Subcutaneous abdominal adipose tissue (tissue), 5 donors: ENCODE data around the gene RFTN1.

Source experiments
- H3K27ac ChIP-seq: one replicate; pipeline ENCODE4 v1.7.0; 2013; ENCODE audit warnings: low read depth, mild to moderate bottlenecking, inconsistent platforms, low read length, moderate library complexity
- H3K27me3 ChIP-seq, 5 donors: one replicate each; pipeline ENCODE4 v1.7.0; 2013; ENCODE audit warnings: low read length in 5 of 5, inconsistent platforms in 1 of 5; ENCODE audit not compliant: control insufficient read depth in 5 of 5, insufficient read depth in 4 of 5
- H3K36me3 ChIP-seq, 5 donors: one replicate each; pipeline ENCODE4 v1.7.0; 2013; ENCODE audit warnings: low read length in 5 of 5; ENCODE audit not compliant: control insufficient read depth in 5 of 5, insufficient read depth in 5 of 5
- H3K4me1 ChIP-seq, 5 donors: one replicate each; pipeline ENCODE4 v1.7.0; 2013; ENCODE audit warnings: low read length in 5 of 5, mild to moderate bottlenecking in 3 of 5, moderate library complexity in 1 of 5; ENCODE audit not compliant: control insufficient read depth in 5 of 5, insufficient read depth in 5 of 5
- H3K4me3 ChIP-seq, 5 donors: one replicate each; pipeline ENCODE4 v1.7.0; 2013; ENCODE audit warnings: low read length in 5 of 5, low read depth in 1 of 5
- H3K9ac ChIP-seq, 5 donors: one replicate each; pipeline ENCODE4 v1.7.0; 2013; ENCODE audit warnings: low read length in 5 of 5, mild to moderate bottlenecking in 4 of 5, moderate library complexity in 3 of 5
- H3K9me3 ChIP-seq, 5 donors: one replicate each; pipeline ENCODE4 v1.7.0; 2013; ENCODE audit warnings: low read length in 5 of 5; ENCODE audit not compliant: control insufficient read depth in 5 of 5
- donor health status: healthy.
- donor health status: healthy.
- donor health status: healthy.
- donor health status: healthy.
- donor health status: healthy.

The RFTN1 gene

GRCh38 chr3:16429086-16429485 lies 84.4 kb downstream of the RFTN1 start:
- Histone ChIP-seq H3K36me3 (peaks cover 6 to 29% (median 20%) of the 10 kb centered on the region in 5 donors), H3K4me1 (peaks cover 7 to 25% (median 11%) of the 10 kb centered on the region in 5 donors), H3K4me3 (no peak overlapping the region), H3K27me3 (no peaks in the 10 kb centered on the region), H3K27ac (peak overlapping the region; percentile 52), H3K9me3 (no peaks in the 10 kb centered on the region), H3K9ac (no peak overlapping the region)

GRCh38 chr3:16428612-16429011 lies 84.9 kb downstream of the RFTN1 start:
- H3K27ac ChIP-seq: peak overlapping the region; percentile 52

DNA sequence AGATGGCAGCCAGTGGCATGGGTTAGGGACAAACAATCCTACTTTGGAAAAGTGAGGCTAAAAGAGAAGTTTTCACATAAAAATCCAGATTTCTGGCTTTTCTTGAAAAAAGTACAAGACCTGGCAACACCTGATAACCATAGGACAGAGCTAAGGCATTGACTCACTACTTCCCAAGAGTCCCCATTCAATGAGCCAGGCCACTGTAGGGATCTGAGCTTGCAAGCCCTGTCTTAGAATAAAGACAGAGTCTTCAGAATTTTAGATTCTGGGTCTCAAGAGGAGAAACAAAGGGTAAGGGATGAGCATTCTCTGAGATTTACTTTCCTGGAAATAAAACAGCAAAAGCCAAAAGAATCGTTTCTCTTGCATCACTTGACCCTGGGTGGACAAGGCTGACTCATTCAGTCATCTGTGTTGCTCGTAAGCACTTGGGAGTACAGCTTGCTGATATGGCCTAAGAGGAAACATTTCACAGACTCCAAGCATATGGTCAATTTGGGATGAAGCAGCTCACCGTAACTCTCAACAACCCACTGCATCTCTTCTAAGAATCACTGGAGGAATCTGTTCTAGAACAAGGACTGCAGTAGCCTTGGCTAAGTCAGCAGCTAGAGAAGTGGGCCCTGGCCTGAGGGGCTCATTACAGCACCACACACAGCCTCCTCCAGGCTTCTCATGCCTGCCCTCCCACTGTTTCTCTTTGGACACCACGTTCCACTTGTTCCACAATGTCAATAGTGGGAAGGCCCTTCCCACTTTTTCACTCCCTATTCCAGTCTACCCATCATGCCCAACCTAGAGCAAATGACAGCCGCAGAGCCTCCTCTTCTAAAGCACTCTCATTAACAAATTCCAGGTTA lies 86.2 kb downstream of the RFTN1 start:
- peaks cover 7 to 25% (median 11%) of the 10 kb centered on the region in 5 donors for H3K4me1 ChIP-seq
- H3K9ac ChIP-seq: peak overlapping the region in 2 of 5 donors; percentile 12 to 16
- H3K27ac ChIP-seq: peak overlapping the region; percentile 84

More at GRCh38 chr3:16428612-16429011, 84.9 kb downstream of the RFTN1 start:
- H3K4me1 ChIP-seq: peaks cover 7 to 25% (median 11%) of the 10 kb centered on the region in 5 donors
- H3K9ac ChIP-seq: no peak overlapping the region
- no peaks in the 10 kb centered on the region for H3K27me3 ChIP-seq
- no peak overlapping the region for H3K4me3 ChIP-seq
- no peaks in the 10 kb centered on the region for H3K9me3 ChIP-seq
- peaks cover 6 to 28% (median 20%) of the 10 kb centered on the region in 5 donors for H3K36me3 ChIP-seq

GRCh38 chr3:16426665-16427064 lies 86.8 kb downstream of the RFTN1 start:
- H3K9me3 ChIP-seq: no peaks in the 10 kb centered on the region
- peak overlapping the region; percentile 84 for H3K27ac ChIP-seq
- H3K27me3 ChIP-seq: no peaks in the 10 kb centered on the region
- H3K4me1 ChIP-seq: peaks cover 7 to 25% (median 11%) of the 10 kb centered on the region in 5 donors
- H3K4me3 ChIP-seq: no peak overlapping the region
- peaks cover 0 to 11% (median 5%) of the 10 kb centered on the region in 5 donors for H3K36me3 ChIP-seq
- H3K9ac ChIP-seq: peak overlapping the region in 1 of 5 donors; percentile 16

More for the DNA sequence above, 86.2 kb downstream of the RFTN1 start:
- Histone ChIP-seq H3K27me3 (no peaks in the 10 kb centered on the region), H3K4me3 (no peak overlapping the region), H3K36me3 (peaks cover 0 to 18% (median 12%) of the 10 kb centered on the region in 5 donors), H3K9me3 (no peaks in the 10 kb centered on the region)

GRCh38 chr3:16426029-16426400 lies 87.5 kb downstream of the RFTN1 start:
- Histone ChIP-seq H3K4me3 (no peak overlapping the region), H3K27ac (peak overlapping the region; percentile 84), H3K36me3 (peaks cover 0 to 4% (median 1%) of the 10 kb centered on the region in 5 donors), H3K27me3 (no peaks in the 10 kb centered on the region), H3K9ac (peak overlapping the region in 1 of 5 donors; percentile 16), H3K9me3 (no peaks in the 10 kb centered on the region), H3K4me1 (peaks cover 7 to 20% (median 11%) of the 10 kb centered on the region in 5 donors)

DNA sequence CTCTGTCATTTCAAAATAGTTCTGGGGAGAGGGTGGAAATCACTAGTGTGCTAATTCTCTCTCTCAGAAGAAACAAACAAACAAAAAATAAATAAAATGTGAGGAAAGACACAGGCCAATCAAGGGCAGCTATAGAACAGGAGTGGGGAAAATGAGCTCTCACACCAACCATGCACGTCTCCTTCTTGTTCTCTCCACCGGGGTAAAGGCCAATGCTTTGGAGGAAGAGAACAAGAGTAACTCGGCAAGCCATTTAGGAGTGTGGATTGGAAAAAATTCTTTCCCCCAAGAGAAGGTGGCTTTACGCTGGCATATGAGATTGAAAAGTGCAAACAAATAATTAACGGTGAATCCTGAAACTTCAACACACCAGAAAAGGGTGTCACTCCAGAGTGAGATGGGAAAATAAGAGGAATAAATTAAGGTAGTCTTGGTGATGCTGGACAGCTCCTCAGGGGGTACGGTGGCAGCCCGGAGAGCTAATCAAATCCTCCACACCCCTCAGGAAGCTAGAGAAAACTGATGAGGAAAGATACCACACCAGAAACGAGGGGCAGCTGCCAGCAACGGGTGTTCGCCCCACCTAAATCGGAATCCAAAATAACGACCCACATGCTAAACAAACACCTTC lies 88.0 kb downstream of the RFTN1 start:
- peak overlapping the region; percentile 84 for H3K27ac ChIP-seq
- H3K4me1 ChIP-seq: peaks cover 7 to 15% (median 10%) of the 10 kb centered on the region in 5 donors
- no peaks in the 10 kb centered on the region for H3K27me3 ChIP-seq

GRCh38 chr3:16423947-16424673 lies 89.4 kb downstream of the RFTN1 start:
- Histone ChIP-seq H3K27me3 (no peaks in the 10 kb centered on the region), H3K27ac (no peak overlapping the region), H3K9me3 (no peaks in the 10 kb centered on the region), H3K36me3 (no peaks in the 10 kb centered on the region), H3K4me3 (no peak overlapping the region), H3K9ac (no peak overlapping the region), H3K4me1 (peaks cover 10 to 29% (median 22%) of the 10 kb centered on the region in 5 donors)

More for the DNA sequence above, 88.0 kb downstream of the RFTN1 start:
- Histone ChIP-seq H3K9me3 (no peaks in the 10 kb centered on the region), H3K36me3 (no peaks in the 10 kb centered on the region), H3K4me3 (no peak overlapping the region), H3K9ac (no peak overlapping the region)

DNA sequence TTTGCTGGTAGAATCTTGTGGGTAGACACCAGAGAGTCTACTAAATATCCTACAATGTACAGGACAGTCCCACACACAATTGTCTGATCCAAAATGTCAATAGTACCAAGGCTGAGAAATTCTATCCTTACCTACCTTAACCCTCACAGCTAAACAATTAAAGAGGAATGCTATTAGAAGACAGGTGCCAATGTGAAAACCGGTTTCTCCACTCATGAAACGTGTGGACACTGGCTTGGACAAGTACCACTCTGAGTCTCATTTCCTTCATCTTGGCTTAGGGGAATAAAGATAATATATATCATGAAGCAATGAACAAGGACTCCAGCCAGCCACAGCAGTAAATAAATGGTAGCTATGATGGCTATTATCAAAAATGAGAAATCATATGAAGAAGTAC lies 90.2 kb downstream of the RFTN1 start:
- Histone ChIP-seq H3K9ac (no peak overlapping the region), H3K27ac (no peak overlapping the region), H3K36me3 (no peaks in the 10 kb centered on the region), H3K4me3 (no peak overlapping the region), H3K9me3 (no peaks in the 10 kb centered on the region), H3K4me1 (peaks cover 10 to 36% (median 30%) of the 10 kb centered on the region in 5 donors), H3K27me3 (no peaks in the 10 kb centered on the region)

DNA sequence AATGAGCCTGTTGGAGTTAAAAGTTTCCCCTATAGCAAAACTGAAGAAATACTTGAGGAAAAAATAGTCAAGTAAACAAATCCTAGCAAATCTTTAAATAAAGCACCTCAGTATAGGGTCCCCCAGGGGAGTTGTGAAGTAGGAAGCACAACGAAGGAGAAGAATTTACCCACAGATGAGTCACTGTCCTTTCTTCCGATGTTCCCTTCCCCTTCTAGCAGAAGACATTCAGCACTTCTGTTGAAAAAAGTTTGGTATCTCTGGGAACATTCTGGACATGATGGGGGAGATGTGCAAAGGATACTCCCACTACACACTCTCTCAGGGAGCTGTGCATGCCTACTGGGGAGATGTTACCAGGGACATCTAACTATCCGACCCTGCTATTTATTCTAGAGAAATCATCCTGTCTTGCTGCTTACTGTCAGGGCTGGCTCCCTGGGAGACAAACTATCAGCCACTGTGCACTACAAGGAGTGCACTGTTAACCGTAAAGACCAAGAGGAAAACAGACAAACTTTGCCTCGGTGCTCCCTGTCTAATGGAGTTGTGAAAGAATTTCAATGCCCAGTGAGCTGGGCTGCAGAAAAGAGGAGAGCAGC lies 93.8 kb downstream of the RFTN1 start:
- Histone ChIP-seq H3K4me1 (peaks cover 4 to 45% (median 42%) of the 10 kb centered on the region in 5 donors), H3K9ac (no peak overlapping the region)

More for the DNA sequence above, 93.8 kb downstream of the RFTN1 start:
- Histone ChIP-seq H3K27ac (peak overlapping the region; percentile 32), H3K4me3 (peak overlapping the region in 1 of 5 donors; percentile 7), H3K36me3 (peaks cover 0 to 3% (median 0%) of the 10 kb centered on the region in 5 donors), H3K27me3 (no peaks in the 10 kb centered on the region), H3K9me3 (no peaks in the 10 kb centered on the region)
